Chondrocyte (in vitro differentiated cells): ENCODE data around the gene S100A11. TPM values are rescaled to one million over a fixed set of nuclear protein-coding genes. Genes with fewer than 3 reads are reported as not detected.

Experiments
- DNase-seq: peaks from one replicate; pipeline ENCODE4 v3.0.0; 2021; ENCODE audit warnings: mixed read lengths, low spot score
- H3K27ac Mint-ChIP-seq: one replicate; pipeline ENCODE4 v1.8.0; 2021; ENCODE audit warnings: mild to moderate bottlenecking, moderate library complexity, mixed read lengths; ENCODE audit not compliant: unreplicated experiment
- H3K27me3 Mint-ChIP-seq: 2 replicates; pipeline ENCODE4 v1.8.0; 2021; ENCODE audit warnings: low read depth, mixed read lengths
- H3K36me3 Mint-ChIP-seq: 2 replicates; pipeline ENCODE4 v1.8.0; 2021; ENCODE audit warnings: low read depth, mixed read lengths
- H3K4me1 Mint-ChIP-seq: 2 replicates; pipeline ENCODE4 v1.8.0; 2021; ENCODE audit warnings: low read depth, mild to moderate bottlenecking, mixed read lengths
- H3K4me3 Mint-ChIP-seq: one replicate; pipeline ENCODE4 v1.8.0; 2021; ENCODE audit warnings: mild to moderate bottlenecking, moderate library complexity, mixed read lengths; ENCODE audit not compliant: unreplicated experiment
- H3K9me3 Mint-ChIP-seq: 2 replicates; pipeline ENCODE4 v1.8.0; 2021; ENCODE audit warnings: low read depth, mixed read lengths
- CTCF ChIP-seq: fragments of 200-600 bp; sonication (generic); IDR thresholded peaks from 2 replicates; pipeline ENCODE4 v1.5.0; 2021; ENCODE audit warnings: antibody characterized with exemption, mild to moderate bottlenecking, moderate library complexity
- total RNA-seq: library from RNA; stranded (reverse); gene quantifications from 3 replicates; pipeline ENCODE4 v1.2.1, GENCODE V29; 2021

S100A11 gene
- total RNA-seq, 1 donor from 2014 or later, result 741 TPM

DNA sequence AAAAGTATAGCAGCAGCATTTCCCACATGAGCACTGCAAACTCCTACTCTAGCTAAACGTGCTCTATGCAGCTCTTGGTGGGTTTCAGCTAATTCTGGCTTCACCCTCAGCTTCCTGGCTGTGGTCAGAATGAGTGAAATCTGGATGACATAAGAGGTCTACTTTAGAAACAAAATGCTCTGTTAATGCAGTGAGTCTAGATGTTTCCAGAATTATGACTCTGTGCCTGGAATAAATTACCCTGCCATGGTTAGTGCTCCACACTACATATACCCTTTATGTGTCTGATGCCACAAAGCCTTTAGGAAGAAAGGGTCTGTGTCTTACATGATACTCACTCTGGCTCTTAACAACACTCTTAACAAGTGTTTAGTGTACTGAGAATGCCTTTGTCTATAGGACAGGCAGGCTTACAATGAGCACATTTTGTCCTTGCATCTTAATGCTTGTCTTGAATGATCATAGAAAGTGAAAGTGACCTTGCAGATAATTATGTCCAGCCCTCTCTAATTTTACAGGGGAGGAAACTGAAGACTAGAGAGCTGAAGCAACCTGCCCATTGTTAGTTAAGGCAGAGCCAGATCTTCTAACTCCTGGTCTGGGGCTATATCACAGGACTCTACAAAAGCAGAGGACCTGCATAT, 52.4 kb downstream of the S100A11 start:
- Mint-ChIP-seq H3K27ac (no peak overlapping the region), H3K36me3 (peaks cover 29% of the 10 kb centered on the region), H3K9me3 (no peaks in the 10 kb centered on the region), H3K27me3 (no peaks in the 10 kb centered on the region), H3K4me3 (no peak overlapping the region), H3K4me1 (peaks cover 73% of the 10 kb centered on the region)
- no peak for TF ChIP-seq CTCF
- no peak for DNase-seq

Other genes starting within 250 kb of the S100A11 start
- 4.7 to 6.8 TPM (median 6.4 TPM) in 3 replicates for gene TDRKH, start 246.5 kb downstream of the S100A11 start, total RNA-seq
- gene LINGO4, start 231.6 kb downstream of the S100A11 start, total RNA-seq, result not detected in 3 replicates
- not detected in 3 replicates for gene RORC, start 205.2 kb downstream of the S100A11 start, total RNA-seq
- not detected in 3 replicates for gene C2CD4D, start 197.2 kb downstream of the S100A11 start, total RNA-seq
- gene THEM5, start 183.3 kb downstream of the S100A11 start, total RNA-seq, result not detected in 3 replicates
- gene THEM4, start 127.5 kb downstream of the S100A11 start, total RNA-seq, result 6.9 to 12.5 TPM (median 7.0 TPM) in 3 replicates
- gene S100A10, start 43.1 kb downstream of the S100A11 start, total RNA-seq, result 454 to 578 TPM (median 560 TPM) in 3 replicates
- gene TCHHL1, start 52.1 kb upstream of the S100A11 start, total RNA-seq, result not detected in 3 replicates
- gene TCHH, start 78.4 kb upstream of the S100A11 start, total RNA-seq, result not detected in 3 replicates
- gene RPTN, start 122.2 kb upstream of the S100A11 start, total RNA-seq, result not detected in 3 replicates
- gene HRNR, start 187.2 kb upstream of the S100A11 start, total RNA-seq, result not detected in 3 replicates